C4-2B (cell line): ENCODE data around the gene SCMH1.

Experiments used
- ZFX ChIP-seq: fragments of 450-650 bp; IDR thresholded peaks from 2 replicates; pipeline ENCODE4 v1.6.1; 2017
- TF ChIP-seq, protein P1 (sequence below): fragments of 450-650 bp; conservative IDR thresholded peaks from 2 replicates; pipeline ENCODE4 v1.5.1; 2017; ENCODE audit warnings: mild to moderate bottlenecking

DNA sequence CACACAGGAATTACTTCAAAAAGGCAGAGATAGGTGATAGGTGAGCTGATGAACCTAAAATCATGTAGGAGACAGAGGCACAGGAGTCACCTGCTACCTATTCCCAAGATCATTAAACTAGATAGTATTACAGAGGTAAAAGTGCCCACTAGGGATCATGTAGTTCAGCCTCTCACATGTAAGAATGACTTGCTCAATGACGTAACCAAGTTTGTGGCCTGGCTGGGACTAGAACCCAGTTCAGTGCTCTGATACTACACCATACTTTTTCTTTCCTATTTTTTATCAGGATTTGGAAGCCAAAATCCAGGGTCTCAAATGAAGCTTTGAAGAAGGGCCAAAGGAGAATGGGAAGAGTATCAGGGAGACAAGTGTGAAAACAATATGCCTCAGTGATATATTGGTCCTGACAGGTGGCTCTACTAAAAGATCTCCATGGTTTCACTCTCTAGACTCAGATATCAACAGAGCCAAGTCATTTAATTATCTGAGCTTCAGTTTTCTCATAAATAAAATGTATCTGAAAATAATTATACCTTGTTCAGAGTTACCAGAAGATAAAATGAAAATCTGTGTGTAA lies 133.3 kb downstream of the SCMH1 start:
- TF ChIP-seq, protein P1, sequence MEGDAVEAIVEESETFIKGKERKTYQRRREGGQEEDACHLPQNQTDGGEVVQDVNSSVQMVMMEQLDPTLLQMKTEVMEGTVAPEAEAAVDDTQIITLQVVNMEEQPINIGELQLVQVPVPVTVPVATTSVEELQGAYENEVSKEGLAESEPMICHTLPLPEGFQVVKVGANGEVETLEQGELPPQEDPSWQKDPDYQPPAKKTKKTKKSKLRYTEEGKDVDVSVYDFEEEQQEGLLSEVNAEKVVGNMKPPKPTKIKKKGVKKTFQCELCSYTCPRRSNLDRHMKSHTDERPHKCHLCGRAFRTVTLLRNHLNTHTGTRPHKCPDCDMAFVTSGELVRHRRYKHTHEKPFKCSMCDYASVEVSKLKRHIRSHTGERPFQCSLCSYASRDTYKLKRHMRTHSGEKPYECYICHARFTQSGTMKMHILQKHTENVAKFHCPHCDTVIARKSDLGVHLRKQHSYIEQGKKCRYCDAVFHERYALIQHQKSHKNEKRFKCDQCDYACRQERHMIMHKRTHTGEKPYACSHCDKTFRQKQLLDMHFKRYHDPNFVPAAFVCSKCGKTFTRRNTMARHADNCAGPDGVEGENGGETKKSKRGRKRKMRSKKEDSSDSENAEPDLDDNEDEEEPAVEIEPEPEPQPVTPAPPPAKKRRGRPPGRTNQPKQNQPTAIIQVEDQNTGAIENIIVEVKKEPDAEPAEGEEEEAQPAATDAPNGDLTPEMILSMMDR, result no peak
- TF ChIP-seq ZFX, result no peak
